ENCODE results near the gene ELMOD3.

- TF ChIP-seq, protein P1, sequence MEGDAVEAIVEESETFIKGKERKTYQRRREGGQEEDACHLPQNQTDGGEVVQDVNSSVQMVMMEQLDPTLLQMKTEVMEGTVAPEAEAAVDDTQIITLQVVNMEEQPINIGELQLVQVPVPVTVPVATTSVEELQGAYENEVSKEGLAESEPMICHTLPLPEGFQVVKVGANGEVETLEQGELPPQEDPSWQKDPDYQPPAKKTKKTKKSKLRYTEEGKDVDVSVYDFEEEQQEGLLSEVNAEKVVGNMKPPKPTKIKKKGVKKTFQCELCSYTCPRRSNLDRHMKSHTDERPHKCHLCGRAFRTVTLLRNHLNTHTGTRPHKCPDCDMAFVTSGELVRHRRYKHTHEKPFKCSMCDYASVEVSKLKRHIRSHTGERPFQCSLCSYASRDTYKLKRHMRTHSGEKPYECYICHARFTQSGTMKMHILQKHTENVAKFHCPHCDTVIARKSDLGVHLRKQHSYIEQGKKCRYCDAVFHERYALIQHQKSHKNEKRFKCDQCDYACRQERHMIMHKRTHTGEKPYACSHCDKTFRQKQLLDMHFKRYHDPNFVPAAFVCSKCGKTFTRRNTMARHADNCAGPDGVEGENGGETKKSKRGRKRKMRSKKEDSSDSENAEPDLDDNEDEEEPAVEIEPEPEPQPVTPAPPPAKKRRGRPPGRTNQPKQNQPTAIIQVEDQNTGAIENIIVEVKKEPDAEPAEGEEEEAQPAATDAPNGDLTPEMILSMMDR (IDR thresholded peaks at IDR 0.05), result no peak
- no peak for TF ChIP-seq POLR2A (IDR thresholded peaks at IDR 0.05)
- no peak for TF ChIP-seq POLR2AphosphoS5 (IDR thresholded peaks at IDR 0.05)
- no peak for TF ChIP-seq EP300 (IDR thresholded peaks at IDR 0.05)
These were observed 71.0 kb downstream of the ELMOD3 start for GRCh38 chr2:85425588-85425987.

Measured in suprapubic skin (tissue), 4 donors.